ENCODE measurements around the gene URB1.

DNA sequence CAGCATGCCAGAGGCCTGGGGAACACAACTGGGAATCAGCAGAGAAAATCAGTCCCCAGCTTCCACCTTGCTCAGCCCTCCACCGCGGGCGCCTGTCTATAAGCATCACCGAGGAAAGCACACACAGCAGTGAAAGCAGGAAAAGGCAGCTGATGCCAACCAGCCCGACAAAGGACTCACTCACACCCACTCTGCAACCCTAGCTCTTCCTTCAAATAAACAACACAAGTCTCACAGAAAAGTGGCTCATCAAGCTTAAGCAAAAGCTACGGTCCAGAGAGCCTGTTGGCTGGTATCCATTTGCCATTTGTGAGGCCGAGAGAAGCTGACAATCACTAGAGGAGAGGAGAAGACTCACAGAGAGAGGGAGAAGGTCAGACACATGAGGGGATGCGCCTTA is 67.1 kb downstream of the URB1 start:
- no peak for TF ChIP-seq EZH2 (IDR thresholded peaks at IDR 0.05; ENCODE audit: borderline replicate concordance, low read length)
- TF ChIP-seq, protein P1, sequence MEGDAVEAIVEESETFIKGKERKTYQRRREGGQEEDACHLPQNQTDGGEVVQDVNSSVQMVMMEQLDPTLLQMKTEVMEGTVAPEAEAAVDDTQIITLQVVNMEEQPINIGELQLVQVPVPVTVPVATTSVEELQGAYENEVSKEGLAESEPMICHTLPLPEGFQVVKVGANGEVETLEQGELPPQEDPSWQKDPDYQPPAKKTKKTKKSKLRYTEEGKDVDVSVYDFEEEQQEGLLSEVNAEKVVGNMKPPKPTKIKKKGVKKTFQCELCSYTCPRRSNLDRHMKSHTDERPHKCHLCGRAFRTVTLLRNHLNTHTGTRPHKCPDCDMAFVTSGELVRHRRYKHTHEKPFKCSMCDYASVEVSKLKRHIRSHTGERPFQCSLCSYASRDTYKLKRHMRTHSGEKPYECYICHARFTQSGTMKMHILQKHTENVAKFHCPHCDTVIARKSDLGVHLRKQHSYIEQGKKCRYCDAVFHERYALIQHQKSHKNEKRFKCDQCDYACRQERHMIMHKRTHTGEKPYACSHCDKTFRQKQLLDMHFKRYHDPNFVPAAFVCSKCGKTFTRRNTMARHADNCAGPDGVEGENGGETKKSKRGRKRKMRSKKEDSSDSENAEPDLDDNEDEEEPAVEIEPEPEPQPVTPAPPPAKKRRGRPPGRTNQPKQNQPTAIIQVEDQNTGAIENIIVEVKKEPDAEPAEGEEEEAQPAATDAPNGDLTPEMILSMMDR (IDR thresholded peaks at IDR 0.05; ENCODE audit: low read length) = no peak
